K562 (cell line): ENCODE data around the gene CFAP20.

Source experiments
- BMI1 ChIP-seq: fragments of 150-350 bp; IDR thresholded peaks from 2 replicates; pipeline ENCODE4 v1.6.1; 2014; ENCODE audit warnings: low read length
- FOXJ3 ChIP-seq: sonication (generic); formaldehyde crosslinking; IDR thresholded peaks from 2 replicates; pipeline ENCODE4 v1.4.0; 2020; ENCODE audit warnings: mild to moderate bottlenecking, missing genetic modification reagents
- HMG20B ChIP-seq: fragments of 250-450 bp; sonication (Bioruptor Pico); IDR thresholded peaks from 2 replicates; pipeline ENCODE4 v1.5.0; 2021; ENCODE audit warnings: mild to moderate bottlenecking
- MAFG ChIP-seq: fragments of 450-650 bp; conservative IDR thresholded peaks from 2 replicates; pipeline ENCODE4 v1.6.1; 2016; ENCODE audit warnings: missing genetic modification characterization, missing compliant biosample characterization
- RAD21 ChIP-seq, 2 experiments: fragments of 250-450 bp in 1 of 2; fragments of 450-650 bp in 1 of 2; sonication (Bioruptor Pico) in 1 of 2; formaldehyde crosslinking in 1 of 2; IDR thresholded peaks in 1 of 2; conservative IDR thresholded peaks in 1 of 2; 2 replicates each; pipeline versions ENCODE4 v1.4.0 to v1.8.0; 2020 to 2022; ENCODE audit warnings: mild to moderate bottlenecking in 2 of 2, moderate library complexity in 1 of 2
- RFX5 ChIP-seq: IDR thresholded peaks from 2 replicates; pipeline ENCODE4 v1.6.1; 2011; ENCODE audit warnings: low read depth, mild to moderate bottlenecking, improper control_type of control experiment, low read length
- TAF1 ChIP-seq: IDR thresholded peaks from 2 replicates; pipeline ENCODE4 v1.6.1; 2011; ENCODE audit warnings: mild to moderate bottlenecking, low read length, moderate library complexity; ENCODE audit not compliant: insufficient read depth, control insufficient read depth, severe bottlenecking; ENCODE audit errors: extremely low read depth
- TAF7 ChIP-seq: fragments of 450-650 bp; IDR thresholded peaks from 2 replicates; pipeline ENCODE4 v1.6.1; 2016; ENCODE audit warnings: missing genetic modification characterization, missing compliant biosample characterization

DNA sequence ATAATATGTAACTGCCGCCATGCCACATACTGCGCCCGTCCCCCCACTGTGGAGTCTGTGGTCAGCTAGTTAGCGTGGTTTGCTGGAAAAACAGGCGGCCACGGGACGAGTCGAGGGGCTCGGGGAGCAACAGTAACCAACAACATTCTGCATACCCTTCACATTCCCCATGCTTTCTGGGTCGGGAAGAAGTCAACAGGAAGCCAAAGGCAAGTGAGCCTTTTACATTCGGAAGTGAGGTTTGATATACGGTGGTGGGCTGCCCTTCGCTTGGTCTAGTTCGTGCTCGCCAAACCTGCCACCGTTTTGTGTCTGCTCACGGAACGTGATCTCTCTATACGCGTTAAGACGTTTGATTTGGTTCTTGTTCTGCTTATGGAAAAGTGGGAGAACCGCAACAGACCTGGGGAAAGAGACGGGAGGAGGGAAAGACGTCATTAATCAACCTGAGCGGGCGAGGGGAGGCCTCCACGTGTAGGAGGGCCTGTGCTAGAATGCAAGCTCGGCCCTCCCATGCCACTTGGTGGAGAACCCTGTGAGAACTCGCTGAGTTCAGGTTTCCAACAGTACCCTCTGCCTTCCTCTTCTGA is 28.9 kb upstream of the CFAP20 start:
- TF ChIP-seq MAFG (tag) (no peak), TAF1 (no peak), RFX5 (no peak), RAD21 (CRISPR knock-in tag; conservative IDR thresholded peaks at IDR 0.05 in 1 of 2, IDR thresholded peaks at IDR 0.05 in 1 of 2) (no peak), FOXJ3 (no peak), HMG20B (CRISPR knock-in tag) (no peak), BMI1 (no peak), TAF7 (tag) (no peak)
